BJ (cell line): ENCODE results near the gene EDEM2. TPM values are rescaled to one million over a fixed set of nuclear protein-coding genes. Genes with fewer than 3 reads are reported as not detected.

Experiments used
- CTCF ChIA-PET: fragments of 350-600 bp; formaldehyde crosslinking; extraction: SDS; loops from one replicate; lab custom pipeline; 2021; ENCODE audit warnings: antibody characterized with exemption, inconsistent platforms; lab: Yijun Ruan, JAX
- POLR2A ChIA-PET: fragments of 300-600 bp; sonication (Branson Sonifier 250); formaldehyde crosslinking; extraction: SDS; loops from one replicate; lab custom pipeline; 2021; ENCODE audit warnings: antibody characterized with exemption; lab: Charles Lee
- DNase-seq: peaks from one replicate; pipeline ENCODE4 v3.0.0-alpha.2; 2011; ENCODE audit warnings: low read depth
- H3K27me3 ChIP-seq: 2 replicates; pipeline ENCODE4 v1.6.0; 2011; ENCODE audit warnings: low read length; ENCODE audit not compliant: control insufficient read depth, insufficient read depth
- H3K36me3 ChIP-seq: 2 replicates; pipeline ENCODE4 v1.5.1; 2011; ENCODE audit warnings: low read length; ENCODE audit not compliant: control insufficient read depth, insufficient read depth
- H3K4me3 ChIP-seq: 2 replicates; pipeline ENCODE4 v1.5.1; 2011; ENCODE audit warnings: low read depth, mild to moderate bottlenecking, control low read depth, low read length
- CTCF ChIP-seq: IDR thresholded peaks from 2 replicates; pipeline ENCODE4 v1.5.1; 2011; ENCODE audit warnings: low read depth, mild to moderate bottlenecking, control low read depth, inconsistent platforms, low read length, moderate library complexity; ENCODE audit not compliant: insufficient read depth
- polyA plus RNA-seq: library from polyadenylated mRNA; depleted of rRNA; stranded (reverse); fragments of >200 nt; gene quantifications from 2 replicates; pipeline ENCODE4 v1.2.3, GENCODE V29; 2011

Gene EDEM2
- polyA plus RNA-seq, 1 experiment = 24.7 TPM

GRCh38 chr20:35092524-35093266 lies 54.4 kb downstream of the EDEM2 start, which contains the start of gene TRPC4AP:
TRPC4AP (minus strand) TSS chr20:35092807; CDS start chr20:35092781, 26 bp downstream.
- Histone ChIP-seq H3K27me3 (no peaks in the 10 kb centered on the region), H3K36me3 (0 out of 2 replicates have a peak, but pooled peaks cover 3% of the 10 kb centered on the region), H3K4me3 (peak within 1 kb of the TSS; percentile 88)
- peak; percentile 44 for DNase-seq
- ChIA-PET POLR2A (no interaction called here), CTCF (interaction anchor here (0.6 to 2.5 kb wide), 14 partner anchors 10 to 440 kb away, joined by 3 to 8 read pairs (median 3); no protein-coding TSS in a partner anchor)
- TF ChIP-seq CTCF = peak; percentile 77

- TF ChIP-seq CTCF = no peak
- Histone ChIP-seq H3K27me3 (no peaks in the 10 kb centered on the region), H3K4me3 (peak overlapping the region; percentile 88), H3K36me3 (0 out of 2 replicates have a peak, but pooled peaks cover 3% of the 10 kb centered on the region)
- ChIA-PET CTCF (interaction anchor here (0.6 to 1.6 kb wide), 9 partner anchors 14 to 218 kb away, joined by 3 to 8 read pairs (median 3); no protein-coding TSS in a partner anchor), POLR2A (no interaction called here)
- DNase-seq = no peak
Observed at GRCh38 chr20:35091816-35092523, 55.2 kb downstream of the EDEM2 start.

- no peak for DNase-seq
- H3K36me3 ChIP-seq = 0 out of 2 replicates have a peak, but pooled peaks cover 3% of the 10 kb centered on the region
- no peak for TF ChIP-seq CTCF
- ChIA-PET CTCF (interaction anchor here (1.1 kb wide), 1 partner anchor 12 kb away, joined by 3 read pairs; no protein-coding TSS in a partner anchor), POLR2A (interaction anchor here (0.6 kb wide), 1 partner anchor 156 kb away, joined by 3 read pairs; no protein-coding TSS in a partner anchor)
- no peaks in the 10 kb centered on the region for H3K27me3 ChIP-seq
- H3K4me3 ChIP-seq = no peak overlapping the region
Observed at GRCh38 chr20:35088231-35089145, 58.6 kb downstream of the EDEM2 start.

- no peak for DNase-seq
- no peak for TF ChIP-seq CTCF
- Histone ChIP-seq H3K4me3 (no peak overlapping the region), H3K27me3 (no peaks in the 10 kb centered on the region), H3K36me3 (0 out of 2 replicates have a peak, but pooled peaks cover 3% of the 10 kb centered on the region)
- ChIA-PET POLR2A (no interaction called here), CTCF (interaction anchor here (1.1 kb wide), 1 partner anchor 12 kb away, joined by 3 read pairs; no protein-coding TSS in a partner anchor)
Observed at GRCh38 chr20:35087791-35088190, 59.3 kb downstream of the EDEM2 start.
